Duodenal mucosa (tissue), 2 donors: ENCODE data around the gene AMELX.

Experiments used
- H3K27ac ChIP-seq: one replicate; pipeline ENCODE4 v1.7.0; 2013; ENCODE audit warnings: low read depth, low read length
- H3K27me3 ChIP-seq, 2 donors: one replicate each; pipeline ENCODE4 v1.7.0; 2013; ENCODE audit warnings: low read length in 2 of 2, control low read depth in 1 of 2; ENCODE audit not compliant: insufficient read depth in 2 of 2, control insufficient read depth in 1 of 2
- H3K36me3 ChIP-seq, 2 donors: one replicate each; pipeline ENCODE4 v1.7.0; 2013; ENCODE audit warnings: low read length in 2 of 2, control low read depth in 1 of 2; ENCODE audit not compliant: insufficient read depth in 2 of 2, control insufficient read depth in 1 of 2
- H3K4me1 ChIP-seq, 2 donors: one replicate each; pipeline ENCODE4 v1.7.0; 2013; ENCODE audit warnings: low read length in 2 of 2, control low read depth in 1 of 2; ENCODE audit not compliant: insufficient read depth in 2 of 2, control insufficient read depth in 1 of 2
- H3K4me3 ChIP-seq, 2 donors: one replicate each; pipeline ENCODE4 v1.7.0; 2013; ENCODE audit warnings: low read length in 2 of 2, low read depth in 1 of 2
- H3K9ac ChIP-seq, 2 donors: one replicate each; pipeline ENCODE4 v1.7.0; 2013; ENCODE audit warnings: low read length in 2 of 2, low read depth in 1 of 2
- H3K9me3 ChIP-seq, 2 donors: one replicate each; pipeline ENCODE4 v1.7.0; 2013; ENCODE audit warnings: low read length in 2 of 2, control low read depth in 1 of 2; ENCODE audit not compliant: control insufficient read depth in 1 of 2

The AMELX gene

GRCh38 chrX:11293113-11293512 lies at the start of gene AMELX:
AMELX (plus strand) TSS chrX:11293413; CDS start chrX:11294789, 1,376 bp downstream.
- no peak within 1 kb of the TSS for H3K9ac ChIP-seq
- H3K27me3 ChIP-seq: no peaks in the 10 kb centered on the region
- H3K4me3 ChIP-seq: no peak within 1 kb of the TSS
- H3K36me3 ChIP-seq: no peaks in the 10 kb centered on the region
- no peaks in the 10 kb centered on the region for H3K9me3 ChIP-seq
- no peaks in the 10 kb centered on the region for H3K4me1 ChIP-seq
- H3K27ac ChIP-seq: no peak within 1 kb of the TSS

GRCh38 chrX:11244636-11245035 lies 48.6 kb upstream of the AMELX start:
- H3K9me3 ChIP-seq: no peaks in the 10 kb centered on the region
- H3K9ac ChIP-seq: no peak overlapping the region
- H3K27ac ChIP-seq: no peak overlapping the region
- H3K36me3 ChIP-seq: no peaks in the 10 kb centered on the region
- H3K4me1 ChIP-seq: no peaks in the 10 kb centered on the region
- H3K27me3 ChIP-seq: no peaks in the 10 kb centered on the region
- no peak overlapping the region for H3K4me3 ChIP-seq

- H3K27me3 ChIP-seq: no peaks in the 10 kb centered on the region
- no peaks in the 10 kb centered on the region for H3K4me1 ChIP-seq
- H3K36me3 ChIP-seq: no peaks in the 10 kb centered on the region
- no peak overlapping the region for H3K4me3 ChIP-seq
- no peaks in the 10 kb centered on the region for H3K9me3 ChIP-seq
- no peak overlapping the region for H3K27ac ChIP-seq
- no peak overlapping the region for H3K9ac ChIP-seq
These were observed 38.6 kb upstream of the AMELX start for GRCh38 chrX:11254417-11255109.

- Histone ChIP-seq H3K27me3 (no peaks in the 10 kb centered on the region), H3K36me3 (no peaks in the 10 kb centered on the region), H3K9me3 (no peaks in the 10 kb centered on the region), H3K4me3 (no peak overlapping the region), H3K27ac (no peak overlapping the region), H3K4me1 (no peaks in the 10 kb centered on the region), H3K9ac (no peak overlapping the region)
These were observed 35.9 kb upstream of the AMELX start for GRCh38 chrX:11257290-11257689.

- no peaks in the 10 kb centered on the region for H3K9me3 ChIP-seq
- H3K36me3 ChIP-seq: no peaks in the 10 kb centered on the region
- H3K9ac ChIP-seq: no peak overlapping the region
- H3K4me3 ChIP-seq: no peak overlapping the region
- no peaks in the 10 kb centered on the region for H3K27me3 ChIP-seq
- H3K4me1 ChIP-seq: no peaks in the 10 kb centered on the region
- H3K27ac ChIP-seq: no peak overlapping the region
These were observed 35.5 kb upstream of the AMELX start for GRCh38 chrX:11257711-11258110.

- Histone ChIP-seq H3K9me3 (no peaks in the 10 kb centered on the region), H3K4me3 (no peak overlapping the region), H3K36me3 (no peaks in the 10 kb centered on the region), H3K4me1 (no peaks in the 10 kb centered on the region), H3K27me3 (no peaks in the 10 kb centered on the region), H3K27ac (no peak overlapping the region), H3K9ac (no peak overlapping the region)
These were observed 33.8 kb upstream of the AMELX start for GRCh38 chrX:11259437-11259836.

GRCh38 chrX:11261260-11261659 lies 32.0 kb upstream of the AMELX start:
- H3K4me3 ChIP-seq: no peak overlapping the region
- H3K36me3 ChIP-seq: no peaks in the 10 kb centered on the region
- no peak overlapping the region for H3K27ac ChIP-seq
- no peaks in the 10 kb centered on the region for H3K27me3 ChIP-seq
- peaks cover 0 to 3% of the 10 kb centered on the region in 2 donors for H3K4me1 ChIP-seq
- H3K9ac ChIP-seq: no peak overlapping the region
- H3K9me3 ChIP-seq: no peaks in the 10 kb centered on the region

GRCh38 chrX:11264925-11265324 lies 28.3 kb upstream of the AMELX start:
- Histone ChIP-seq H3K36me3 (no peaks in the 10 kb centered on the region), H3K4me1 (peaks cover 0 to 3% of the 10 kb centered on the region in 2 donors), H3K9me3 (no peaks in the 10 kb centered on the region), H3K4me3 (no peak overlapping the region), H3K27me3 (no peaks in the 10 kb centered on the region), H3K27ac (no peak overlapping the region), H3K9ac (no peak overlapping the region)

- no peak overlapping the region for H3K4me3 ChIP-seq
- H3K4me1 ChIP-seq: peaks cover 0 to 3% of the 10 kb centered on the region in 2 donors
- H3K36me3 ChIP-seq: no peaks in the 10 kb centered on the region
- H3K9ac ChIP-seq: no peak overlapping the region
- no peaks in the 10 kb centered on the region for H3K9me3 ChIP-seq
- no peaks in the 10 kb centered on the region for H3K27me3 ChIP-seq
- no peak overlapping the region for H3K27ac ChIP-seq
These were observed 27.9 kb upstream of the AMELX start for GRCh38 chrX:11265352-11265751.

- Histone ChIP-seq H3K27me3 (no peaks in the 10 kb centered on the region), H3K9me3 (no peaks in the 10 kb centered on the region), H3K36me3 (no peaks in the 10 kb centered on the region), H3K4me3 (no peak overlapping the region), H3K27ac (no peak overlapping the region), H3K9ac (no peak overlapping the region), H3K4me1 (peaks cover 0 to 3% of the 10 kb centered on the region in 2 donors)
These were observed 26.6 kb upstream of the AMELX start for GRCh38 chrX:11266573-11267003.
